ENCODE results near the gene COMT. TPM values are rescaled to one million over a fixed set of nuclear protein-coding genes. Genes with fewer than 3 reads are reported as not detected.
A peak's percentile ranks its signal among the peaks of the same experiment; 100 is the strongest.

Gene COMT
- total and polyA plus RNA-seq, 8 donors: 47.9 to 95.0 (median 62.3) TPM

DNA sequence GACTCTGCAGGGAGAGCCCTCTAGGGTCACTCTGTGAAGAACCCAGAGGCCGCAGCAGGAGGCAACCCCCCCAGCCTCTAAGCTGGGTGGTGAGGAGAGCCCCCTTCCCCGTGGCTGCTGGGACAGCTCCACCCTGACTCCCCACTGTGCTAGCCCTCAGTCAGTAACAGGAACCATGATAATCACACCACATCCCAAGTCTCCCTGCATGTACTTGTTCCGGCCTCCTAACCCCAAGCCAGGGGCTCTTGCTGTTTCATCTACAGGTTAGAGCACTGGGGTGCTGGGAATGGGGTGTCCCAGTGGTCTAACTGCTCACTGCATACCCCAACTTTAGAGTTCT is 48.1 kb downstream of the COMT start:
- Histone ChIP-seq H3K36me3 (no peaks in the 10 kb centered on the region), H3K27me3 (no peaks in the 10 kb centered on the region), H3K4me1 (peaks cover 0 to 7% (median 5%) of the 10 kb centered on the region in 3 donors), H3K4me3 (no peak overlapping the region), H3K9me3 (no peaks in the 10 kb centered on the region), H3K27ac (no peak overlapping the region)
- TF ChIP-seq, protein P1, sequence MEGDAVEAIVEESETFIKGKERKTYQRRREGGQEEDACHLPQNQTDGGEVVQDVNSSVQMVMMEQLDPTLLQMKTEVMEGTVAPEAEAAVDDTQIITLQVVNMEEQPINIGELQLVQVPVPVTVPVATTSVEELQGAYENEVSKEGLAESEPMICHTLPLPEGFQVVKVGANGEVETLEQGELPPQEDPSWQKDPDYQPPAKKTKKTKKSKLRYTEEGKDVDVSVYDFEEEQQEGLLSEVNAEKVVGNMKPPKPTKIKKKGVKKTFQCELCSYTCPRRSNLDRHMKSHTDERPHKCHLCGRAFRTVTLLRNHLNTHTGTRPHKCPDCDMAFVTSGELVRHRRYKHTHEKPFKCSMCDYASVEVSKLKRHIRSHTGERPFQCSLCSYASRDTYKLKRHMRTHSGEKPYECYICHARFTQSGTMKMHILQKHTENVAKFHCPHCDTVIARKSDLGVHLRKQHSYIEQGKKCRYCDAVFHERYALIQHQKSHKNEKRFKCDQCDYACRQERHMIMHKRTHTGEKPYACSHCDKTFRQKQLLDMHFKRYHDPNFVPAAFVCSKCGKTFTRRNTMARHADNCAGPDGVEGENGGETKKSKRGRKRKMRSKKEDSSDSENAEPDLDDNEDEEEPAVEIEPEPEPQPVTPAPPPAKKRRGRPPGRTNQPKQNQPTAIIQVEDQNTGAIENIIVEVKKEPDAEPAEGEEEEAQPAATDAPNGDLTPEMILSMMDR (IDR thresholded peaks at IDR 0.05): no peak
- 81 to 90% methylated on average over 3 of the region's 3 CpGs for WGBS, 2 donors
- intact Hi-C loops (cut with DNase I): no loop called here
- FAIRE-seq (no peak), DNase-seq (peak in 1 of 6 donors; percentile 14), ATAC-seq (no peak)

DNA sequence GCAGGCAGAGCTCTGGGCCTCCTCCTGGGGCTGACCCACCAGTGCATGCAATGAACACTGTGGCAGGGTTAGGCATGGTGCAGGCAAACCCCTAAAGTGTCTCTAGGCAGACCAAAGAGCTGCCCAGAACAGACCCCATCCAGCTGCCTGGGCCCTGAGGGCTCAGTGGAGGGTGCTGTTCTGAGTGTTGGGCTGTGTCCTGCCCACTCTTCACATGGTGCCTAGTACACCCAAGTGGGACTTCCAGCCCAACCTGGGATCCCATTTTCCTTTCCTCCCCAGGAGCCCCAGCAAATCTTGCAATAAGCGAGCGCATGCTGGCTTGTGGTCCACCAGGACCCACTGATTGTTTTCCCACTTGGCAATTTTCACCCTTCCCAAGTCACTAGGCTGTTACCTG is 48.6 kb downstream of the COMT start:
- H3K36me3 ChIP-seq: no peaks in the 10 kb centered on the region
- H3K27me3 ChIP-seq: no peaks in the 10 kb centered on the region
- H3K4me1 ChIP-seq: peaks cover 0 to 7% (median 5%) of the 10 kb centered on the region in 3 donors
- no peak overlapping the region for H3K4me3 ChIP-seq
- ATAC-seq (no peak), DNase-seq (peak in 2 of 6 donors; percentile 5 to 21), FAIRE-seq (no peak)
- 47 to 100% methylated on average over 2 of the region's 2 CpGs for WGBS, 2 donors
- TF ChIP-seq, protein P1 (IDR thresholded peaks at IDR 0.05): no peak
- intact Hi-C loops (cut with DNase I): no loop called here
- H3K9me3 ChIP-seq: no peaks in the 10 kb centered on the region
- no peak overlapping the region for H3K27ac ChIP-seq

DNA sequence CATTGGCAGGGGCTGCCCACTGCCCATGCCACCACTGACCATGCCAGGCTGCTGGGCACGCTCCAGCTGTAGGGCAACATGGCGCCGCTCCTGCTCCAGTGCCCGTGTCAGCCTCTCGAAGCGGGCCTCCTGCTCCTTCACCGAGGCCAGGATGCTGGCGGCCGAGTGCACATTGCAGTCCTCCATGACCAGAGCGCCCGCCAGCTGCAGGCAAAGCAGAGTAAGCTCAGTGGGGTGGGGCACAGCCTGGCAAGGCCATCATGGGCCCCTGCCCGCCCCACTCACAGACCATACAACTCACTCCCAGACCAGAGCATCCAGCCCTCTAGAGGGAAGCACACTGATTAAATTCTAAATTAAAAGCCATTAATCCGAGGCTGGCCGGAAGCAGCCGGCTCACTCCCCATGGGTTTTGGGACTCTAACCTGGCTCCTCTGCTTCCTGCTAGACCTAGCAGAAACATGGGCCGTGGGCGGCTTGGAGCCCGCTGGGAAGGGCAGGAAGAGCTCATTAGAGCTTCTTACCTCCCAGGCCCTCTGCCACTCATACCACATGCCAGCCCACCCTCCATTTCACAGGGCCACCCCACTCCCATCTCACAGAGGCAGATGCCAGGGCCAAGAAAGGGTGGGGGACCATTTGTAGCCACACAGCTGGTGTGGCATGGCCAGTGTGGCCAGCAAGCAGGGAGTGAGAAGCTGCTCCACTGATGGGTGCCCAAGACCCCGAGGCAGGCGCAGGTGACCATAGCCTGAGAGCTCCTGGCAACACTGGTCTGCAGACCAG is 49.2 kb downstream of the COMT start:
- H3K27ac ChIP-seq: no peak overlapping the region
- H3K4me1 ChIP-seq: peaks cover 0 to 6% (median 5%) of the 10 kb centered on the region in 3 donors
- no peaks in the 10 kb centered on the region for H3K9me3 ChIP-seq
- H3K27me3 ChIP-seq: no peaks in the 10 kb centered on the region
- no peak for ATAC-seq
- WGBS, 2 donors: 93 to 95% methylated on average over 20 of the region's 20 CpGs
- DNase-seq: peak in 2 of 6 donors; percentile 13 to 56
- intact Hi-C loops (cut with DNase I): no loop called here
- TF ChIP-seq, protein P1 (IDR thresholded peaks at IDR 0.05): no peak
- no peak overlapping the region for H3K4me3 ChIP-seq
- FAIRE-seq: no peak
- H3K36me3 ChIP-seq: no peaks in the 10 kb centered on the region

DNA sequence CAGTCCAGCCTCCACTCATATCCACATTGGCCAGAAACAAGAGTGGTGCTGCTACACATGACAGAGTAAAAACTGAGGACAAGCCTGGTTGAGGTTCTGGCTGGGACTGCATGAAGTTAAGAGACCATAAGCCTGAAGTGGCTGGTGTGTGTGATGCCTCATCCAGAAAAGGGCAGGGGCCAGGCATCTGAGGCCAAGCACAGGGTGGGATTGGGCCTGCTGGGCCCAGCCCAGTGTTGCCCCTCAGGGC is 49.7 kb downstream of the COMT start:
- DNase-seq: no peak
- ATAC-seq: no peak
- no peak for FAIRE-seq

More for the DNA sequence above, 49.7 kb downstream of the COMT start:
- TF ChIP-seq, protein P1 (IDR thresholded peaks at IDR 0.05): no peak
- Histone ChIP-seq H3K27ac (no peak overlapping the region), H3K36me3 (no peaks in the 10 kb centered on the region), H3K4me3 (no peak overlapping the region), H3K9me3 (no peaks in the 10 kb centered on the region), H3K4me1 (peaks cover 0 to 3% (median 1%) of the 10 kb centered on the region in 3 donors), H3K27me3 (no peaks in the 10 kb centered on the region)
- intact Hi-C loops (cut with DNase I): no loop called here
